Endothelial cell of umbilical vein (primary cell): ENCODE results near the gene SAT1. TPM values are rescaled to one million over a fixed set of nuclear protein-coding genes. Genes with fewer than 3 reads are reported as not detected.

Experiments used
- BruUV-seq: library from RNA; stranded (reverse); fragments of 400-500 nt; replicated peaks from 2 replicates; lab custom pipeline; 2021; lab: Mats Ljungman, UMichigan
- CTCF ChIA-PET: fragments of 300-600, 350-600 bp; sonication (Branson Sonifier 250); formaldehyde crosslinking; loops from one replicate; lab custom pipeline; 2021; ENCODE audit warnings: antibody characterized with exemption, inconsistent platforms; lab: Charles Lee
- POLR2A ChIA-PET: fragments of 300-600, 350-600 bp; sonication (Branson Sonifier 250); formaldehyde crosslinking; loops from one replicate; lab custom pipeline; 2021; ENCODE audit warnings: antibody characterized with exemption, inconsistent platforms; lab: Charles Lee
- DNase-seq: peaks from one replicate; pipeline ENCODE4 v3.0.0-alpha.2; 2011; ENCODE audit warnings: low read depth, low spot score
- FAIRE-seq: peaks from 2 replicates; lab custom pipeline; 2011; peaks lifted over from hg19 to GRCh38; lab: Jason Lieb, UNC
- H2AFZ ChIP-seq: 2 replicates; pipeline ENCODE4 v1.6.0; 2012; ENCODE audit warnings: low read depth, low read length, control low read depth, inconsistent platforms
- H3K27ac ChIP-seq: 2 replicates; pipeline ENCODE4 v1.5.1; 2011; ENCODE audit warnings: low read depth, mild to moderate bottlenecking, control low read depth, low read length, moderate library complexity; ENCODE audit not compliant: insufficient read depth
- H3K27me3 ChIP-seq, 2 experiments: 2 replicates each; pipeline versions ENCODE4 v1.6.0 to v1.6.1; 2011; ENCODE audit warnings: low read length in 2 of 2, mixed read lengths in 1 of 2; ENCODE audit not compliant: control insufficient read depth in 2 of 2, insufficient read depth in 2 of 2
- H3K36me3 ChIP-seq, 2 experiments: 2 replicates in 1 of 2; 3 replicates in 1 of 2; pipeline ENCODE4 v1.5.1; 2011; ENCODE audit warnings: low read length in 2 of 2, mild to moderate bottlenecking in 1 of 2, moderate library complexity in 1 of 2; ENCODE audit not compliant: control insufficient read depth in 2 of 2, insufficient read depth in 2 of 2; ENCODE audit errors: extremely low read depth in 1 of 2
- H3K4me1 ChIP-seq: 3 replicates; pipeline ENCODE4 v1.5.1; 2011; ENCODE audit warnings: mild to moderate bottlenecking, low read length; ENCODE audit not compliant: control insufficient read depth, insufficient read depth; ENCODE audit errors: extremely low read depth
- H3K4me2 ChIP-seq: 2 replicates; pipeline ENCODE4 v1.6.1; 2011; ENCODE audit warnings: low read length, control low read depth, mixed read lengths; ENCODE audit not compliant: insufficient read depth
- H3K4me3 ChIP-seq, 3 experiments: fragments of 200-600 bp in 1 of 3; sonication (generic), shearing (Covaris generic) in 1 of 3; replicated peaks in 1 of 3; 2 replicates each; pipeline ENCODE4 v1.5.1; 2011 to 2016; ENCODE audit warnings: control low read depth in 3 of 3, low read length in 3 of 3, mild to moderate bottlenecking in 2 of 3, inconsistent platforms in 1 of 3, low read depth in 1 of 3, moderate library complexity in 1 of 3; ENCODE audit not compliant: insufficient read depth in 1 of 3
- H3K79me2 ChIP-seq: 2 replicates; pipeline ENCODE4 v1.6.0; 2012; ENCODE audit warnings: low read length, inconsistent platforms; ENCODE audit not compliant: control insufficient read depth, insufficient read depth
- H3K9ac ChIP-seq: replicated peaks from 2 replicates; pipeline ENCODE3; 2011; ENCODE audit warnings: low read length, control low read depth; ENCODE audit not compliant: insufficient read depth; ENCODE audit errors: extremely low read depth
- H3K9me1 ChIP-seq: replicated peaks from 3 replicates; pipeline ENCODE4 v1.6.0; 2011; ENCODE audit warnings: mild to moderate bottlenecking, low read length; ENCODE audit not compliant: control insufficient read depth, insufficient read depth; ENCODE audit errors: extremely low read depth
- H3K9me3 ChIP-seq: replicated peaks from 2 replicates; pipeline ENCODE4 v1.5.1; 2012; ENCODE audit warnings: low read length, inconsistent platforms; ENCODE audit not compliant: control insufficient read depth, insufficient read depth
- H4K20me1 ChIP-seq: replicated peaks from 2 replicates; pipeline ENCODE3; 2011; ENCODE audit warnings: mild to moderate bottlenecking, low read length; ENCODE audit not compliant: control insufficient read depth, insufficient read depth; ENCODE audit errors: extremely low read depth
- CTCF ChIP-seq, 2 donors: IDR thresholded peaks; 1 replicate in 1 of 2; 2 replicates in 1 of 2; pipeline ENCODE4 v1.5.1; 2011; ENCODE audit warnings: low read length in 2 of 2, mild to moderate bottlenecking in 2 of 2, moderate library complexity in 2 of 2, control low read depth in 1 of 2, inconsistent platforms in 1 of 2, low read depth in 1 of 2; ENCODE audit not compliant: insufficient read depth in 1 of 2; ENCODE audit errors: extremely low read depth in 1 of 2
- EZH2 ChIP-seq: IDR thresholded peaks from 2 replicates; pipeline ENCODE4 v1.6.1; 2012; ENCODE audit warnings: borderline replicate concordance, low read depth, mild to moderate bottlenecking, moderate library complexity, low read length, inconsistent platforms; ENCODE audit not compliant: severe bottlenecking
- FOS ChIP-seq: IDR thresholded peaks from 2 replicates; pipeline ENCODE4 v1.6.1; 2011; ENCODE audit warnings: mild to moderate bottlenecking, low read length, moderate library complexity, borderline replicate concordance; ENCODE audit not compliant: insufficient read depth
- GATA2 ChIP-seq: IDR thresholded peaks from 2 replicates; pipeline ENCODE4 v1.7.0; 2011; ENCODE audit warnings: low read depth, mild to moderate bottlenecking, moderate library complexity, mixed read lengths, low read length; ENCODE audit not compliant: insufficient read length, insufficient read depth
- JUN ChIP-seq: IDR thresholded peaks from 2 replicates; pipeline ENCODE4 v1.6.1; 2011; ENCODE audit warnings: borderline replicate concordance, low read depth; ENCODE audit not compliant: insufficient read length, insufficient read depth
- MAX ChIP-seq: IDR thresholded peaks from 2 replicates; pipeline ENCODE4 v1.6.1; 2011; ENCODE audit not compliant: insufficient read depth, insufficient read length
- MYC ChIP-seq: IDR thresholded peaks from one replicate; pipeline ENCODE4 v1.6.1; 2011; ENCODE audit warnings: mild to moderate bottlenecking, low read depth, low read length
- POLR2A ChIP-seq: IDR thresholded peaks from 2 replicates; pipeline ENCODE4 v1.6.1; 2012; ENCODE audit warnings: low read depth, mild to moderate bottlenecking, control low read depth, low read length
- POLR2AphosphoS5 ChIP-seq: IDR thresholded peaks from 2 replicates; pipeline ENCODE4 v1.6.1; 2012; ENCODE audit warnings: low read depth, mild to moderate bottlenecking, control low read depth, low read length, moderate library complexity; ENCODE audit not compliant: insufficient read depth
- dilution Hi-C: fragments of 300-500 bp; cut with MboI; formaldehyde crosslinking; loops from one replicate; pipeline ENCODE4 v1.15.0; 2019; ENCODE audit warnings: low sequenced_read_pairs; ENCODE audit not compliant: extremely low pct_ligation_motif_present
- intact Hi-C: fragments of 100-400 bp; cut with micrococcal nuclease; formaldehyde crosslinking; loops from one replicate; pipeline ENCODE4 v1.10.0; 2022
- polyA plus RNA-seq, 4 experiments: library from polyadenylated mRNA; depleted of rRNA in 3 of 4; stranded (reverse) in 3 of 4; unstranded in 1 of 4; fragments of >200 nt; gene quantifications; 2 replicates each; pipeline versions ENCODE4 v1.2.1 to v1.2.3, GENCODE V29; 2011 to 2012; ENCODE audit warnings: missing spikeins in 1 of 4
- total RNA-seq: library from RNA; stranded (reverse); gene quantifications from 2 replicates; pipeline ENCODE4 v1.2.3, GENCODE V29; 2021

Gene SAT1
- total and polyA plus RNA-seq, 2 donors (not counting 3 experiments of a cell fraction or from before 2014, with no cell fraction given), result 289 to 526 TPM

- no peaks in the 10 kb centered on the region for H3K79me2 ChIP-seq
- ChIA-PET POLR2A (no interaction called here), CTCF (interaction anchor here (3.1 kb wide), 1 partner anchor 79 kb away, joined by 10 read pairs; no protein-coding TSS in a partner anchor)
- no peak overlapping the region for H2AFZ ChIP-seq
- no peak overlapping the region for H3K4me2 ChIP-seq
- H3K9ac ChIP-seq, result no peak overlapping the region
- TF ChIP-seq FOS, result no peak
- no peak for TF ChIP-seq JUN
- no peak for TF ChIP-seq CTCF (IDR thresholded peaks at IDR 0.05; ENCODE audit: extremely low read depth in 1 of 2, insufficient read depth in 1 of 2, low read depth in 1 of 2, low read length in 2 of 2)
- no peaks in the 10 kb centered on the region for H3K9me3 ChIP-seq
- no peak for DNase-seq
- intact Hi-C loops (no loop called here), dilution Hi-C loops (no loop called here)
- BruUV-seq, result no TSS peak
- no peaks in the 10 kb centered on the region for H3K36me3 ChIP-seq
- H4K20me1 ChIP-seq, result no peaks in the 10 kb centered on the region
- no peak overlapping the region for H3K27ac ChIP-seq
- H3K27me3 ChIP-seq, result no peaks in the 10 kb centered on the region
- no peaks in the 10 kb centered on the region for H3K4me1 ChIP-seq
- H3K9me1 ChIP-seq, result no peaks in the 10 kb centered on the region
- H3K4me3 ChIP-seq, result no peak overlapping the region
- no peak for FAIRE-seq
These were observed 39.4 kb downstream of the SAT1 start for GRCh38 chrX:23822397-23822796.

DNA sequence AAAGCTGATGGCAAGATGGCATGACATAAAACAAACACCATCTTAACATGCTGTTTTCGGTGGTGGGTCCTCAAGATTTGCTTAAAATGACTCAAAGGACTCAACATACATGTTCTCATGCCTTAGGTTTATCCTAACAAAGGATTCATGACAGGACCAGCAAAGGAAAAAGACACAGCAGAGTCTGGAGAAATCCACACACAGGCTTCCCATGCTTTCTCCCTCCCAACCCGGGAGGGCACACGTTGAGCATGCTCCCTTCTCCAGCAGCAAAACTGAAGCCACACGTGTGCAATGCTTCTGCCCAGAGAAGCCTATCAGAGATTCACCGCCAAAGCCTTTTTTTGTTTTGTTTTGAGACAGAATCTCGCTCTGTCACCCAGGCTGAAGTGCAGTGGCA is 39.9 kb downstream of the SAT1 start:
- ChIA-PET CTCF (interaction anchor here (1.5 kb wide), 1 partner anchor 79 kb away, joined by 6 read pairs; no protein-coding TSS in a partner anchor), POLR2A (interaction anchor here (0.5 kb wide), 1 partner anchor 21 kb away, joined by 3 read pairs; no protein-coding TSS in a partner anchor)
- intact Hi-C loops, result no loop called here
- no peaks in the 10 kb centered on the region for H3K9me3 ChIP-seq
- no peak overlapping the region for H2AFZ ChIP-seq
- H3K4me2 ChIP-seq, result no peak overlapping the region
- H3K9ac ChIP-seq, result no peak overlapping the region
- no peaks in the 10 kb centered on the region for H3K79me2 ChIP-seq
- H3K27ac ChIP-seq, result no peak overlapping the region
- no peaks in the 10 kb centered on the region for H3K4me1 ChIP-seq
- H3K4me3 ChIP-seq, result no peak overlapping the region
- no TSS peak for BruUV-seq
- dilution Hi-C loops, result no loop called here
- no peak for FAIRE-seq
- no peaks in the 10 kb centered on the region for H3K9me1 ChIP-seq
- no peak for TF ChIP-seq FOS
- TF ChIP-seq POLR2A, result no peak
- no peak for TF ChIP-seq JUN
- TF ChIP-seq POLR2AphosphoS5, result no peak
- no peak for TF ChIP-seq CTCF (IDR thresholded peaks at IDR 0.05; ENCODE audit: extremely low read depth in 1 of 2, insufficient read depth in 1 of 2, low read depth in 1 of 2, low read length in 2 of 2)
- TF ChIP-seq MYC, result no peak
- no peak for TF ChIP-seq EZH2
- no peak for TF ChIP-seq MAX
- TF ChIP-seq GATA2, result no peak
- H3K27me3 ChIP-seq, result no peaks in the 10 kb centered on the region
- H3K36me3 ChIP-seq, result no peaks in the 10 kb centered on the region
- no peaks in the 10 kb centered on the region for H4K20me1 ChIP-seq
- DNase-seq, result no peak
